Measurements from ENCODE around the gene TSHZ1.

TSHZ1 gene, protein sequence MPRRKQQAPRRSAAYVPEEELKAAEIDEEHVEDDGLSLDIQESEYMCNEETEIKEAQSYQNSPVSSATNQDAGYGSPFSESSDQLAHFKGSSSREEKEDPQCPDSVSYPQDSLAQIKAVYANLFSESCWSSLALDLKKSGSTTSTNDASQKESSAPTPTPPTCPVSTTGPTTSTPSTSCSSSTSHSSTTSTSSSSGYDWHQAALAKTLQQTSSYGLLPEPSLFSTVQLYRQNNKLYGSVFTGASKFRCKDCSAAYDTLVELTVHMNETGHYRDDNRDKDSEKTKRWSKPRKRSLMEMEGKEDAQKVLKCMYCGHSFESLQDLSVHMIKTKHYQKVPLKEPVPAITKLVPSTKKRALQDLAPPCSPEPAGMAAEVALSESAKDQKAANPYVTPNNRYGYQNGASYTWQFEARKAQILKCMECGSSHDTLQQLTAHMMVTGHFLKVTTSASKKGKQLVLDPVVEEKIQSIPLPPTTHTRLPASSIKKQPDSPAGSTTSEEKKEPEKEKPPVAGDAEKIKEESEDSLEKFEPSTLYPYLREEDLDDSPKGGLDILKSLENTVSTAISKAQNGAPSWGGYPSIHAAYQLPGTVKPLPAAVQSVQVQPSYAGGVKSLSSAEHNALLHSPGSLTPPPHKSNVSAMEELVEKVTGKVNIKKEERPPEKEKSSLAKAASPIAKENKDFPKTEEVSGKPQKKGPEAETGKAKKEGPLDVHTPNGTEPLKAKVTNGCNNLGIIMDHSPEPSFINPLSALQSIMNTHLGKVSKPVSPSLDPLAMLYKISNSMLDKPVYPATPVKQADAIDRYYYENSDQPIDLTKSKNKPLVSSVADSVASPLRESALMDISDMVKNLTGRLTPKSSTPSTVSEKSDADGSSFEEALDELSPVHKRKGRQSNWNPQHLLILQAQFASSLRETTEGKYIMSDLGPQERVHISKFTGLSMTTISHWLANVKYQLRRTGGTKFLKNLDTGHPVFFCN (N-terminal part only)

DNA sequence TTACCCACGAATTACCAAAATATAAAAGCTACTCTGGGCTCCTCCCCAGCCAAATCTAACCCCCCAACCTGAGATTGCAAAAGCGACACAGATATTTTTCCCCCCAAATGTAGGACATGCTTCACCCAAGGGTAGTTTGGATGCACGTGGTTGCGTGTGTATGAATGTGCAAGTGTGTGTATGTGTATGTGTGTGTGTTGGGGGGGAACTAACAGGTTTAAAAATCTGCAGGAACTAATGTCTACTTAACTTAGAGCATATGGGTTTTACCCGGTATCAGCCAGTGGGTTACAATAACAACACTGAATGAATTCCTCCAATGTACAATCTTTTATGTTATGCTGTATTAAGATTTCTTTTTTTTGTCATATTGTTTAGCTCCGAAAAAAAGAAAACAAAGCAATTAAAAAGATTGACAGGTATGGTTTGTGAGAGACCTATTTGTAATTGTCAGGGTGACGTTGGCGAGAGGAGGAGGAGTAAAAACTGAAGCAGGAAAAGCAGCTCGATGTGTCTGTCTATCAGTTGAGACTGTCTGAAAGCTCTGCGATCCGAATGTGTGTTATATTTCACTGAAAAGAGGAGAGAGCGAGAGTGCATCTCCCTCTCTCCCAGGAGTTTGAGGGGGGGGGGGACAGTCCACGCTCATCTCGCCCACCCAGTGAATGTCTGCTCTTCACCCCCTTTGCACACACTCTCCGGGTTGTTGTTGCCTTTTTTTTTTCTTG lies at the start of gene TSHZ1:
Gene TSHZ1, plus strand, starts transcription at position 524 of the 728 bp plus-strand sequence. CDS start 1,080 bp downstream, outside the sequence.
- peak; percentile 91 for DNase-seq

DNA sequence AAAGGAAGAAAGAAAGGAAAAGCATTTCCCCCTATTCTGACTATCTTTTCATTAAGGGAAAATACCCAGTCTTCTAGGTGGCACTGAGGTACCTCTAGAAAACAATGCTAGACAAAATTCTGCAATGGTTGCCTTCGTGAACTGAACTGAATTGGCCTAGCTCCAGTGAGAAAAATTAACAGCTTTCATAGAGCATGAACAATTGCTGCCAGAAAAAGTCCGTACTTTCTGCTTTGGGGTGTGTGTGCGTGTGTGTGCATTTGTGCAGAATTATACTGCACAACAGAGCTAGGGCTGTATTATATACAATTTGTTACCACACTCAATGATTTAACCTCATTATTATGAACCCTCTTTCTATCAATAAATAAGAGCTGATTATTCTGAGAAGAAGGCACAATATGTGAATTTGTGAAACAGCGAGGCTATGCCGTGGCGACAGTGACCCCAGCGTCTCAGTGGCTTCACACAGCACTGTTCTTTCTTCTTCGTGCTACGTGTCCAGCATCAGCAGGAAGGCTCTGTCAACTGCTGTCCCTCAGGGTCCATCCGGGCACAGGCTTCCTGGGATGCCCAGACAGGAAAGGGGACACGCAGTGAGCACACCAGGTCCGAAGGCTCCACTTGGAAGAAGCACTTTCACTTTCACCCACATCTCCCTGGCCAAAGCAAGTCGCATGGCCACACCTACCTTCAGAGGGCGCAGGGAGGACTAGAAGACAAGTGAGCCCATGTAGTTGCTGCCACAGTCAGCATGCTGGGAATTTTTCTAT lies 49.2 kb upstream of the TSHZ1 start:
- DNase-seq: peak; percentile 82

GRCh38 chr18:75162467-75162866 lies 48.1 kb upstream of the TSHZ1 start:
- DNase-seq: no peak

DNA sequence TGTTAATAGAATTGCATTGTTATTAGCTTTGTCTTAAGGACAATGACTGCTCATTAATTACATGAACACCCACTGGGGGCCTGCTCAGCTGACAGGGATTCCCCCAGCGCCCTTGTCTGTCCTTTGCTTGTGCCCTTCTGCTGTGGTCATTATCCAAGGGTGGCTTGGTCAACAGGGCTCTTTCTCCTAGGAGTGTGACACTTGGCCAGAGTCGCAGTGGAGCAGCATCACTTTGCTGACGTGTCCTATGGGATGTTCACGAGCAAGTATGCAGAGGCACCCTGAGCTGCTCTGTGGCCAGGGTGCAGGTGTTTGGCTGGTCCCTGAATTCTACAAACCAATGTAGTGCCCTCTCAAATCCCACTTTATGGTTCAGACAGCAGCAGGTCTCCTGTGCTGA lies 47.6 kb upstream of the TSHZ1 start:
- DNase-seq: no peak

GRCh38 chr18:75163736-75164135 lies 46.9 kb upstream of the TSHZ1 start:
- DNase-seq: no peak

- DNase-seq: no peak
Measured at GRCh38 chr18:75164479-75164878, 46.1 kb upstream of the TSHZ1 start.

DNA sequence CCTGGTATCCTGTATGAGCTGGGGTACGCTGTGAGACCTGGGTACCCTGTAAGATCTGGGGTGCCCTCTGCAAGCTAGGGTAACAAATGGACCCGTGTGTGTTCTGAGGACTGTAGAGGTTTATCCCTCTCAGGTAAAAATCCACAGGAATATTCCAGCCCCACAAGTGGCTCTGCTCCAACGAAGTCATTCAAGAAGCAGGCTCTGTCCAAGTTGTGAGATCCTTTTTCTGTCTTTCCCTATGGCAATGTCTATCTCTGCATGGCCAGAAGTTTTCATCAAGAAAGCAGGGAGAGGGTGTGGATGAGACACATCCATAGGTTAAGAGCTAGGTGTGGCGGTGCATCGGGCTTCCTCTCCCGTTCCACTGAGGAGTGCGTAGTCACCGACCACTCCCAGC lies 44.7 kb upstream of the TSHZ1 start:
- DNase-seq: no peak

- DNase-seq: no peak
Measured at GRCh38 chr18:75167137-75167536, 43.5 kb upstream of the TSHZ1 start.

- no peak for DNase-seq
Measured at GRCh38 chr18:75167759-75168618, 42.6 kb upstream of the TSHZ1 start.

- DNase-seq: no peak
Measured at GRCh38 chr18:75168619-75169018, 42.0 kb upstream of the TSHZ1 start.

DNA sequence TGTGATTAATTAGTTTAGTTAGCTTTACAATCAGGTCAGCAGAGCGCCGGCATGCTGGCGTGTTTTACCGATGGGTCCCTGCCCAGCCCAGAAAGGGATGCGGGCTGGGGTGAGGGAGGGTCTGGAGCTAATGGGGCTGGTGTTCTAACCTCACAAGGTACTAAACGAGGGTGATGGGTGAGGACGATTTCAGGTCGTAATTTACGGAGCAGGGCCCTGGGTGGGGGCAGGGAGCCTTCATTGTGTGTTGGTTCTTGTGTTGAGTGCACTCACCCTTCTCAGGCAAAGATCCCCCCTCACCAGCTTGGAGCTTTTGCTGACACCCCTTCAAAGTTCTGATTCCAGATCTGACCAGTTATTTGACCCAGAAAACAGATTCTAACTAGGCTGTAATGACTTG lies 41.2 kb upstream of the TSHZ1 start:
- DNase-seq: no peak

GRCh38 chr18:75170022-75170789 lies 40.4 kb upstream of the TSHZ1 start:
- no peak for DNase-seq

GRCh38 chr18:75170916-75171315 lies 39.7 kb upstream of the TSHZ1 start:
- DNase-seq: no peak

DNA sequence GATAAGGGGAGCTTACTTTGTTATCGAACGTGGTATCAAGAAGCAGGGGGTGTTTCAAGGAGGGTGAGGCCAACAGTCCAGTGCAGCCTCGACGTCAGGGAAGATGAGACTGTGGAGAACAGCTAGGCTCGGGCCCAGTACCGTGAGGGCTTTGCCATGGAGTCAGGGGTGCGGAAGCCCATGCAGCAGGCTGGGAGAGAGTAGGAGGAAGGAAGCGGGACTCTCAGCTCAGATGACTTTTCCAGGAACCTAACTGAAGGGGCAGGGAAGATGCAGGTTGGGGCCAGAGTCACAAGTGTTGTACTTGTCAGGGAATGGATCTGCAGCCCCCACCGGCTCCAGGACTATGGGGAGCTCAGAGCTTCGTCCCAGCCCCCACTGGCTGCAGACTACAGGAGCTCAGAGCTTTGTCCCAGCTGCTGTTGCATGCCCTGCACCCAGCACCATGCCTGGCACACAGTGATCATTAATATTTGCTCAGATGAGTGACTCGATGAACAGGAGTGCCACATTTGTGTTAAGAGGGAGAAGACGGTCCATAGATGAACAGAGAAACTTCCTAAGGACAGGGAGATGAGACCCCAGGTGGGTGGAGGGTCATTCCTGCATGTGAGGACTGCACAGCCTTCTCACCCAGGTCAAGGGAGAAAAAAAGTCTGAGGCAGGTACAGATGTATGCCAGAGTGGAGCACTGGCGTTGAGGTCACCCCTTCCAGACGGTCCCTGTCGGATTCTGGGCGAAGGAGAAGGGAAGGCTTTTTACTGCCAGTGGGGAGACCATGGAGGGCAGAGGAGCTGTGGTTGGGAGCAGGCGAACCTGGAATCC lies 38.1 kb upstream of the TSHZ1 start:
- no peak for DNase-seq

GRCh38 chr18:75173125-75173432 lies 37.5 kb upstream of the TSHZ1 start:
- DNase-seq: no peak

DNA sequence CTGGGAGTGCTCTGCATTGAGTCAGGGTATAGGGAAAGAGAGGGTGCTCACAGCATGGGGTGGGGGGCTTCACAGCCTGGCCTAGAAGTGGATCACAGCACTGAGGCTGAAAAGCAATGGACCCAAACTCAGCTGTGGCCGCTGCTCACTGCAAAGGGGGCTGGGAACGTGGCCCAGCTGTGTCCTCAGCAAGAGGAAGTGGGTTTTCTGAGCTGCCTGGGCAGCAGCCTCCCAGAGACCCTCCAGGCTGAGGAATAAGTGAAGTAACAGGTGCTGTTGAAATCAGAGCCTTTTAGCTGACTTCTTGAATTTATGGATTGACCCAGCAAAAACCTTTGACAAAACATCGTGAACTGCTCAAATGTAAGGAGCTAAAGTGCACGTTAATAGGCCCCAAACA lies 36.9 kb upstream of the TSHZ1 start:
- DNase-seq: no peak

DNA sequence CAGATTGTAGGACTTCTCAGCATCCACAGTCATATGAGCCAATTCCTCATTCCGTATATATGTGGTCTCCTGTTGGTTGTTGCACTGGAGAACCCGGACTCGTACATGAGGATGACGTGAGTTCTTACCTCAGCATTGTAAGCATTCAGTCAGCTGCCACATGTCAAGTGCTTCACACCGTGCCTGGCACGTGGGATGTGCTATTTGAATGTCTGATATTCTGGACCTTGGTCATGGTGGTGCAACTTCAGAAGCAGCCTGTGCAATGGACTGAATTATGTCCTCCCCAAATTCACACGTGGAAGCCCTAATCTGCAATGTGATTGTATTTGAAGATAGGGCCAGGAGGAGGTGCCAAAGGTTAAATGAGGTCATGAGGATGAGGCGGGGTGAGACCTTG lies 33.7 kb upstream of the TSHZ1 start:
- no peak for DNase-seq

DNA sequence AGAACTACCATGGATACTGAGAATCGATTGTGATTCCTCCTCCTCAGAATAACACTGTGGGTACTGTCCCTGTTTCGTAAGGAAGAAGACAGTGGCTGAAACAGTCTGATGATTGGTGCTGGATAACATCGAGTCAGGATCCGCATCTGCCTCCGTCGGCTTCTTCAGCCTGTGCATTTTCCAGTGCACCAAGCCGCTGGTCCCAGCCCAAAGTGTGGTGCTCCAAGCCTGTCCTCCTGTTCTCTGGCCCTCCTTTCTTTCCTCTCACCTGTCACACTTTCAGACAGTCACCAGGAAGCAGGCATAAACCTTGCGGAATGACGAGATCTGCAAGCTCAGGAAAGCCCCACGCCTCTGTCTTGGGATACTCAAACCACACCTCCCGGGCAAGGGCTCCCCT lies 32.2 kb upstream of the TSHZ1 start:
- no peak for DNase-seq

- no peak for DNase-seq
Measured at GRCh38 chr18:75179819-75180600, 30.6 kb upstream of the TSHZ1 start.

Data from hematopoietic multipotent progenitor cell treated with erythropoietin and hydrocortisone succinate and interleukin-3 and kit ligand, for 8 days (in vitro differentiated cells).